Activated CD8-positive, alpha-beta T cell treated with anti-CD3 and anti-CD28 coated beads, Interleukin-2, amount 10 ng/mL, durations not matched to agents 7 days and 5 days (primary cell): ENCODE results near the gene GRIK3. TPM values are rescaled to one million over a fixed set of nuclear protein-coding genes. Genes with fewer than 3 reads are reported as not detected.

Experiments
- ATAC-seq: fragments of 150-1000 bp; cut with Tn5 transposase; one replicate; pipeline ENCODE4 v1.10.0; 2021; ENCODE audit warnings: moderate library complexity
- CTCF ChIA-PET: fragments of 350-600 bp; sonication (Branson Sonifier 250); formaldehyde crosslinking; loops from one replicate; lab custom pipeline; 2021; ENCODE audit warnings: antibody characterized with exemption; lab: Charles Lee
- POLR2A ChIA-PET: fragments of 350-600 bp; sonication (Branson Sonifier 250); formaldehyde crosslinking; loops from one replicate; lab custom pipeline; 2021; ENCODE audit warnings: antibody characterized with exemption; lab: Charles Lee
- DNase-seq: peaks from one replicate; pipeline ENCODE4 v3.0.0-alpha.2; 2020
- H3K27ac Mint-ChIP-seq: one replicate; pipeline ENCODE4 v1.8.0; 2021; ENCODE audit warnings: mild to moderate bottlenecking, mixed read lengths
- H3K27me3 Mint-ChIP-seq: one replicate; pipeline ENCODE4 v1.8.0; 2021; ENCODE audit warnings: low read depth, mixed read lengths
- H3K36me3 Mint-ChIP-seq: one replicate; pipeline ENCODE4 v1.8.0; 2021; ENCODE audit warnings: low read depth, mixed read lengths
- H3K4me1 Mint-ChIP-seq: one replicate; pipeline ENCODE4 v1.8.0; 2021; ENCODE audit warnings: low read depth, mixed read lengths
- H3K4me3 Mint-ChIP-seq: one replicate; pipeline ENCODE4 v1.8.0; 2021; ENCODE audit warnings: mild to moderate bottlenecking, mixed read lengths
- H3K9me3 Mint-ChIP-seq: one replicate; pipeline ENCODE4 v1.8.0; 2022; ENCODE audit warnings: mixed read lengths; ENCODE audit not compliant: insufficient read depth
- total RNA-seq, 2 experiments: library from RNA; stranded (reverse); gene quantifications; one replicate each; pipeline ENCODE4 v1.2.3, GENCODE V29; 2021

GRIK3 gene
- total RNA-seq, 2 experiments from 2014 or later, result not detected

- DNase-seq, result no peak
- Mint-ChIP-seq H3K27ac (no peak overlapping the region), H3K27me3 (no peaks in the 10 kb centered on the region), H3K36me3 (no peaks in the 10 kb centered on the region), H3K4me3 (no peak overlapping the region), H3K9me3 (no peaks in the 10 kb centered on the region), H3K4me1 (no peaks in the 10 kb centered on the region)
- ChIA-PET POLR2A (no interaction called here), CTCF (no interaction called here)
- no peak for ATAC-seq
These were observed 246.9 kb downstream of the GRIK3 start for GRCh38 chr1:36787312-36787913.

DNA sequence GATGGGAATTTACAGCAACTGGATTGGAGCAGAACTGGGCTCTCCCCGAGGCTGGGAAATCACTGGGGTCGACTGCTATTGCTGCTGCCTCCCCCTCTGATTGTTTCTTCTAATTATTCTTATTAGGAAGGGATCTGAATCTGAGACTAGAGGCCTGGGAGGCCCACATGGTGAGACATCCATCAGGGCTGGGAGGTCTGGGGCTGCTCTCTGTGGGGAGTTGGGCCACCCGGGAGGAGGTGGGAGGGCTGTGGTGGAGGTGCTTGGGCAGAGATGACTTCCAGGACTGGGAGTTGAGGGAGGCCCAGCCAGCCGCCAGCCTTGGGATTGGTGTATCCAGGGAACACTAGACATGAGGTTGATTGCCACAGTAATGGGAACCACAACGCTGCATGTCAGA, 247.9 kb downstream of the GRIK3 start:
- H3K27ac Mint-ChIP-seq, result no peak overlapping the region
- H3K9me3 Mint-ChIP-seq, result no peaks in the 10 kb centered on the region
- ChIA-PET CTCF (no interaction called here), POLR2A (no interaction called here)
- H3K4me3 Mint-ChIP-seq, result no peak overlapping the region
- ATAC-seq (no peak), DNase-seq (no peak)
- no peaks in the 10 kb centered on the region for H3K4me1 Mint-ChIP-seq
- H3K36me3 Mint-ChIP-seq, result no peaks in the 10 kb centered on the region
- no peaks in the 10 kb centered on the region for H3K27me3 Mint-ChIP-seq

GRCh38 chr1:36784147-36784859, 250.0 kb downstream of the GRIK3 start:
- Mint-ChIP-seq H3K9me3 (no peaks in the 10 kb centered on the region), H3K27me3 (peaks cover under 1% of the 10 kb centered on the region), H3K27ac (no peak overlapping the region), H3K4me1 (no peaks in the 10 kb centered on the region), H3K4me3 (no peak overlapping the region), H3K36me3 (no peaks in the 10 kb centered on the region)
- ChIA-PET POLR2A (interaction anchor here (0.6 kb wide), 1 partner anchor 626 kb away, joined by 3 read pairs; no protein-coding TSS in a partner anchor), CTCF (no interaction called here)
- no peak for DNase-seq
- ATAC-seq, result no peak

- Mint-ChIP-seq H3K36me3 (no peaks in the 10 kb centered on the region), H3K9me3 (no peaks in the 10 kb centered on the region), H3K27me3 (peaks cover 3% of the 10 kb centered on the region), H3K27ac (no peak overlapping the region), H3K4me3 (no peak overlapping the region), H3K4me1 (no peaks in the 10 kb centered on the region)
- CTCF ChIA-PET, result no interaction called here
- DNase-seq, result no peak
- POLR2A ChIA-PET, result no interaction called here
- ATAC-seq, result no peak
These were observed 250.8 kb downstream of the GRIK3 start for GRCh38 chr1:36783475-36783874.

- Mint-ChIP-seq H3K4me3 (no peak overlapping the region), H3K4me1 (no peaks in the 10 kb centered on the region), H3K27me3 (peaks cover 3% of the 10 kb centered on the region), H3K9me3 (no peaks in the 10 kb centered on the region), H3K27ac (no peak overlapping the region), H3K36me3 (no peaks in the 10 kb centered on the region)
- no peak for DNase-seq
- ChIA-PET CTCF (no interaction called here), POLR2A (no interaction called here)
- ATAC-seq, result no peak
These were observed 251.5 kb downstream of the GRIK3 start for GRCh38 chr1:36782785-36783184.

DNA sequence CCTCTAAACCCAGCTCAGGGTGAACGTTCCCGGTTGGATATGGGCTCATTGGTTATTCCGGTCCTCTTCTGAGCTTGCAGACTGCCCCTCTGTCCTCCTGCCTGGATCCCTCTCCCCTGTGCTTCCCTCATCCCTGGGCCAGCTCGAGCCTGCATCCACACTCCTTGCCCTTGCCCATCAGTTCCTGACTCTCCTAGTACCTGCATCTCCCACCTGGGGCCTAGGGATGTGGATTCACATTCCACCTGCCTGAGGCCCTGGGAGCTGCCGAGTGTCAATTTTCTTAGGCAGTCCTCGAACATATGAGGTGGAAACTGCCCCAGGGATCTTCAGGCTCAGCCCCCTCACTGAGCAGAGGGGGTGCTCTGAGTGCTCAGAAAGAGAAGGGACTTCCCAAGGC, 252.2 kb downstream of the GRIK3 start:
- no peak for DNase-seq
- no peaks in the 10 kb centered on the region for H3K9me3 Mint-ChIP-seq
- ChIA-PET POLR2A (no interaction called here), CTCF (no interaction called here)
- H3K4me3 Mint-ChIP-seq, result no peak overlapping the region
- H3K36me3 Mint-ChIP-seq, result no peaks in the 10 kb centered on the region
- no peak overlapping the region for H3K27ac Mint-ChIP-seq
- no peaks in the 10 kb centered on the region for H3K4me1 Mint-ChIP-seq
- peaks cover 3% of the 10 kb centered on the region for H3K27me3 Mint-ChIP-seq
- no peak for ATAC-seq

GRCh38 chr1:36781098-36781497, 253.2 kb downstream of the GRIK3 start:
- DNase-seq, result no peak
- H3K9me3 Mint-ChIP-seq, result no peaks in the 10 kb centered on the region
- ATAC-seq, result no peak
- H3K4me1 Mint-ChIP-seq, result no peaks in the 10 kb centered on the region
- ChIA-PET CTCF (interaction anchor here (1.4 kb wide), 1 partner anchor 205 kb away, joined by 3 read pairs; no protein-coding TSS in a partner anchor), POLR2A (no interaction called here)
- no peaks in the 10 kb centered on the region for H3K36me3 Mint-ChIP-seq
- H3K4me3 Mint-ChIP-seq, result no peak overlapping the region
- H3K27ac Mint-ChIP-seq, result no peak overlapping the region
- peaks cover 7% of the 10 kb centered on the region for H3K27me3 Mint-ChIP-seq

- Mint-ChIP-seq H3K27me3 (peaks cover 15% of the 10 kb centered on the region), H3K36me3 (no peaks in the 10 kb centered on the region), H3K27ac (no peak overlapping the region), H3K4me1 (no peaks in the 10 kb centered on the region), H3K4me3 (no peak overlapping the region), H3K9me3 (no peaks in the 10 kb centered on the region)
- ATAC-seq (no peak), DNase-seq (no peak)
- CTCF ChIA-PET, result no interaction called here
- POLR2A ChIA-PET, result no interaction called here
These were observed 255.6 kb downstream of the GRIK3 start for GRCh38 chr1:36778740-36779139.

DNA sequence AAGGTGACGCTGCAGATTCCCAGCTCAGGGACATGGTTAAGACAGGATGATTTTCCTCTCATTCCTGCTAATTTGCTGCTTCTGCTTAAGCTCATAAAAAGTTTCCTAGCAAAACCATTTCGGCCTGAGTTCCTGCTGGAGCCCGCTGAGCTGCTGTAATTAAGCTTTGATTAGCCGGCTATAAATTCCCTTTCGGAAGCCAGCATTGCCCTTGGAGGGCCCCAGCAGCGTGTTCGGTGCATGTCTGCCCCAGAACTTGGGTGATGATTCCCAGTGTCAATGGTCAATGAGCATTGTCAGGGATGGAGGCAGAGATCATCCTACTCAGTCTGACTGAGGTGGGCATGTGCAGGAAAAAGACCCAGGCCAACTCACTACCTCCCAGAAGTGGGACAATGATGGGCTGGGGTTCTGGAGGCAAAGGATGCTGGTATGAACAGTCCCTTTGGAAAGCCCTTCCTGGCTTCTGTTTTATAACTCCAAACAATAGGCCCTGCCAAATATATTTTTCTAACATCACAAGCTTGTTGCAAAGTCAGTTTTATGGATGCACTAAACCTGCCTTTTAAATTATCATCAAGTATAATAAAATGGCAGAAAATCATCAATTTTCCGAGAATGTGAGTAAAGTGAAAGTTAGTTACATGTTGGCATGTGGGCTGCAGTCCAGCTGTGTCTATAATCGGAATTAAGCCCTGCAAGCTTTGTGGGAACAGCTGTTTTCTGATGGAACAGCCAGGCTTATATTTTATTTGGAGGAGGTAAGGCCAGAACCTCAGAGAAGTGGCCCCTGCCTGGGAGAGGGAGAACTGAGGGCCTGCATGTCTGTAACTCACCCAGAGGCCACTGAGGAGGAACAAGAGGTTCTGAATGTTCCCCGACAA, 257.1 kb downstream of the GRIK3 start:
- CTCF ChIA-PET, result no interaction called here
- no peak for ATAC-seq
- no peaks in the 10 kb centered on the region for H3K9me3 Mint-ChIP-seq
- DNase-seq, result no peak
- peaks cover 21% of the 10 kb centered on the region for H3K27me3 Mint-ChIP-seq
- H3K36me3 Mint-ChIP-seq, result no peaks in the 10 kb centered on the region
- H3K4me3 Mint-ChIP-seq, result no peak overlapping the region
- no peak overlapping the region for H3K27ac Mint-ChIP-seq
- H3K4me1 Mint-ChIP-seq, result no peaks in the 10 kb centered on the region
- POLR2A ChIA-PET, result no interaction called here

DNA sequence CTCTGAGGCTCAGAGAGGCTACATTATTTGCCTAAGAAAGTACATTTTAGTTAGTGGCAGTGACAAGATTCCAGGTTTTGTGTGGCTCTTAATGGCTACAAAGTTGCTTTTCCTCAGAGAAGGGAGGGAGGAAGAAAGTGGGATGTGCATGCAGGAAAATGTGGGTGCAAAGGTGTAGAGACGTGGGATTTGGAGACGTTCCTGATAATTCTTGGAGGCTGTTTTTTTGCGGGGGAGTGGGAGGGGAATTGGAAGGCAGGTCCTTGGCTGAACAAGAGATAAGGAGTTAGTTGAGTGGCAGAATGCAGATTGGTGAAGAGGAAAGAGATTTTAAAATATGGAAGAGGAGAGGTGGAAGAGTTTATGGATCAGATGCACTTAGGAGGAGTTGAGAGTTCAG, 258.1 kb downstream of the GRIK3 start:
- H3K4me1 Mint-ChIP-seq, result no peaks in the 10 kb centered on the region
- no peak overlapping the region for H3K27ac Mint-ChIP-seq
- ChIA-PET POLR2A (no interaction called here), CTCF (no interaction called here)
- H3K9me3 Mint-ChIP-seq, result no peaks in the 10 kb centered on the region
- no peak overlapping the region for H3K4me3 Mint-ChIP-seq
- H3K27me3 Mint-ChIP-seq, result peaks cover 30% of the 10 kb centered on the region
- no peaks in the 10 kb centered on the region for H3K36me3 Mint-ChIP-seq
- ATAC-seq, result no peak
- no peak for DNase-seq

- no peaks in the 10 kb centered on the region for H3K4me1 Mint-ChIP-seq
These were observed 258.6 kb downstream of the GRIK3 start for GRCh38 chr1:36775716-36776115.

More at GRCh38 chr1:36775716-36776115, 258.6 kb downstream of the GRIK3 start:
- Mint-ChIP-seq H3K9me3 (no peaks in the 10 kb centered on the region), H3K36me3 (no peaks in the 10 kb centered on the region), H3K4me3 (no peak overlapping the region), H3K27me3 (peaks cover 36% of the 10 kb centered on the region), H3K27ac (no peak overlapping the region)
- DNase-seq, result no peak
- no peak for ATAC-seq
- CTCF ChIA-PET, result no interaction called here
- POLR2A ChIA-PET, result no interaction called here
